HCT116 (cell line): ENCODE data around the gene GNA15. TPM values are rescaled to one million over a fixed set of nuclear protein-coding genes. Genes with fewer than 3 reads are reported as not detected.

Experiments
- ATAC-seq: fragments of 200-7000 bp; cut with Tn5 transposase; 2 replicates; pipeline ENCODE4 v1.9.1; 2020; ENCODE audit warnings: mild to moderate bottlenecking, moderate library complexity
- BruUV-seq: library from RNA; stranded (reverse); fragments of 400-500 nt; replicated peaks from 2 replicates; lab custom pipeline; 2021; lab: Mats Ljungman, UMichigan
- CTCF ChIA-PET: fragments of 300-600 bp; sonication (Branson Sonifier 250); formaldehyde crosslinking; loops from one replicate; lab custom pipeline; 2021; ENCODE audit warnings: antibody characterized with exemption; lab: Charles Lee
- POLR2A ChIA-PET: fragments of 300-600, 350-600 bp; sonication (Branson Sonifier 250); formaldehyde crosslinking; loops from one replicate; lab custom pipeline; 2021; ENCODE audit warnings: antibody characterized with exemption; lab: Charles Lee
- RAD21 ChIA-PET, 2 experiments: fragments of 300-600 bp; sonication (Branson Sonifier 250); formaldehyde crosslinking; loops; one replicate each; lab custom pipeline; 2023; ENCODE audit warnings: low total read pairs in 2 of 2; ENCODE audit not compliant: uncharacterized antibody in 2 of 2, unreplicated experiment in 2 of 2, low non-redundant PET in 1 of 2; lab: Charles Lee
- DNase-seq: peaks from one replicate; pipeline ENCODE4 v3.0.0-alpha.2; 2010; ENCODE audit warnings: low read depth, low spot score
- H2AFZ ChIP-seq: fragments of 200-600 bp; shearing (Covaris generic), sonication (generic); 2 replicates; pipeline ENCODE4 v1.6.1; 2017; ENCODE audit warnings: low read depth, mixed run types, mixed read lengths, antibody characterized with exemption, low read length; ENCODE audit not compliant: poor library complexity, severe bottlenecking
- H3K27ac ChIP-seq: 2 replicates; pipeline ENCODE4 v1.5.1; 2012; ENCODE audit warnings: low read depth, low read length
- H3K27me3 ChIP-seq: fragments of 200-600 bp; sonication (generic); 2 replicates; pipeline ENCODE4 v1.6.1; 2016; ENCODE audit warnings: mixed run types, low read length, mixed read lengths; ENCODE audit not compliant: insufficient read depth
- H3K36me3 ChIP-seq, 2 experiments: fragments of 200-500 bp in 1 of 2; fragments of 200-600 bp in 1 of 2; sonication (Bioruptor generic) in 1 of 2; sonication (generic) in 1 of 2; 2 replicates each; pipeline versions ENCODE4 v1.5.1 to v1.6.1; 2014 to 2016; ENCODE audit warnings: low read length in 2 of 2, inconsistent platforms in 1 of 2, mixed read lengths in 1 of 2, mixed run types in 1 of 2; ENCODE audit not compliant: insufficient read depth in 2 of 2, control insufficient read depth in 1 of 2
- H3K4me1 ChIP-seq, 2 experiments: fragments of 200-600 bp in 1 of 2; sonication (generic) in 1 of 2; 2 replicates each; pipeline versions ENCODE4 v1.5.1 to v1.6.1; 2012 to 2017; ENCODE audit warnings: low read length in 2 of 2, inconsistent platforms in 1 of 2, mild to moderate bottlenecking in 1 of 2, mixed read lengths in 1 of 2, mixed run types in 1 of 2, moderate library complexity in 1 of 2; ENCODE audit not compliant: insufficient read depth in 2 of 2, control insufficient read depth in 1 of 2
- H3K4me2 ChIP-seq: fragments of 200-600 bp; sonication (generic); 2 replicates; pipeline ENCODE4 v1.6.1; 2017; ENCODE audit warnings: mixed run types, low read length, mixed read lengths
- H3K4me3 ChIP-seq, 2 experiments: fragments of 200-600 bp in 1 of 2; sonication (generic) in 1 of 2; replicated peaks in 1 of 2; 2 replicates each; pipeline ENCODE4 v1.5.1; 2011 to 2016; ENCODE audit warnings: low read length in 2 of 2, control low read depth in 1 of 2, low read depth in 1 of 2, mild to moderate bottlenecking in 1 of 2, mixed read lengths in 1 of 2, mixed run types in 1 of 2
- H3K79me2 ChIP-seq: fragments of 200-600 bp; sonication (generic); 2 replicates; pipeline ENCODE4 v1.6.1; 2017; ENCODE audit warnings: mild to moderate bottlenecking, mixed run types, low read length, moderate library complexity, mixed read lengths; ENCODE audit not compliant: insufficient read depth
- H3K9ac ChIP-seq: fragments of 200-600 bp; sonication (generic); 2 replicates; pipeline ENCODE4 v1.6.1; 2016; ENCODE audit warnings: low read length, mixed read lengths
- H3K9me2 ChIP-seq: fragments of 200-600 bp; sonication (generic), shearing (Covaris generic); 2 replicates; pipeline ENCODE4 v1.6.1; 2017; ENCODE audit warnings: mixed run types, mild to moderate bottlenecking, moderate library complexity; ENCODE audit not compliant: insufficient read depth
- H3K9me3 ChIP-seq, 2 experiments: fragments of 200-500 bp in 1 of 2; fragments of 200-600 bp in 1 of 2; sonication (Bioruptor generic) in 1 of 2; sonication (generic) in 1 of 2; 2 replicates each; pipeline ENCODE4 v1.6.1; 2014 to 2017; ENCODE audit warnings: low read length in 2 of 2, mixed read lengths in 2 of 2, inconsistent platforms in 1 of 2, low read depth in 1 of 2, mild to moderate bottlenecking in 1 of 2, mixed run types in 1 of 2, moderate library complexity in 1 of 2; ENCODE audit not compliant: control insufficient read depth in 1 of 2, insufficient read depth in 1 of 2
- H4K20me1 ChIP-seq: fragments of 200-600 bp; sonication (generic), shearing (Covaris generic); 2 replicates; pipeline ENCODE4 v1.6.1; 2017; ENCODE audit warnings: mixed run types, mild to moderate bottlenecking, moderate library complexity; ENCODE audit not compliant: insufficient read depth
- CBX3 ChIP-seq: IDR thresholded peaks from 2 replicates; pipeline ENCODE4 v1.6.1; 2012; ENCODE audit warnings: low read depth
- CEBPB ChIP-seq: IDR thresholded peaks from 2 replicates; pipeline ENCODE4 v1.6.1; 2012; ENCODE audit warnings: low read depth
- EZH2phosphoT487 ChIP-seq: fragments of 200-600 bp; IDR thresholded peaks from 2 replicates; pipeline ENCODE4 v1.6.1; 2018; ENCODE audit warnings: antibody characterized with exemption, borderline replicate concordance
- FOSL1 ChIP-seq: IDR thresholded peaks from 2 replicates; pipeline ENCODE4 v1.6.1; 2012; ENCODE audit warnings: low read depth
- JUND ChIP-seq: IDR thresholded peaks from 2 replicates; pipeline ENCODE4 v1.6.1; 2012
- POLR2A ChIP-seq: IDR thresholded peaks from 2 replicates; pipeline ENCODE4 v1.7.0; 2011; ENCODE audit warnings: borderline replicate concordance; ENCODE audit not compliant: insufficient read depth, insufficient read length; ENCODE audit errors: extremely low read depth
- POLR2AphosphoS5 ChIP-seq: IDR thresholded peaks from 2 replicates; pipeline ENCODE4 v1.6.1; 2011; ENCODE audit warnings: mild to moderate bottlenecking, low read depth, low read length, moderate library complexity
- RAD21 ChIP-seq: IDR thresholded peaks from 2 replicates; pipeline ENCODE4 v1.6.1; 2012; ENCODE audit warnings: low read depth, mild to moderate bottlenecking
- SP1 ChIP-seq: IDR thresholded peaks from 2 replicates; pipeline ENCODE4 v1.6.1; 2012; ENCODE audit warnings: low read depth
- SRF ChIP-seq: IDR thresholded peaks from 2 replicates; pipeline ENCODE4 v1.6.1; 2012; ENCODE audit warnings: low read depth
- ZFX ChIP-seq: fragments of 450-650 bp; IDR thresholded peaks from 2 replicates; pipeline ENCODE4 v1.6.1; 2017
- ZNF274 ChIP-seq: fragments of 200-500 bp; sonication (Bioruptor generic); IDR thresholded peaks from 2 replicates; pipeline ENCODE4 v1.6.1; 2014; ENCODE audit warnings: mild to moderate bottlenecking, low read depth, low read length, inconsistent platforms
- intact Hi-C: fragments of 100-400 bp; cut with micrococcal nuclease; formaldehyde crosslinking; loops from 2 replicates; pipeline ENCODE4 v1.10.0; 2022
- total RNA-seq: library from RNA; stranded (reverse); gene quantifications from one replicate; pipeline ENCODE4 v1.2.1, GENCODE V29; 2021; ENCODE audit not compliant: unreplicated experiment
- TF ChIP-seq, protein P1 (sequence below): IDR thresholded peaks from 2 replicates; pipeline ENCODE4 v1.6.1; 2012
- TF ChIP-seq, protein P2 (sequence below): IDR thresholded peaks from 2 replicates; pipeline ENCODE4 v1.6.1; 2012
- TF ChIP-seq, protein P3 (sequence below), 3 experiments: fragments of 200-600 bp in 1 of 3; sonication (generic) in 1 of 3; IDR thresholded peaks in 2 of 3; conservative IDR thresholded peaks in 1 of 3; 2 replicates each; pipeline ENCODE4 v1.5.1; 2012 to 2017; ENCODE audit warnings: low read depth in 2 of 3, low read length in 2 of 3, antibody characterized with exemption in 1 of 3, borderline replicate concordance in 1 of 3, control low read depth in 1 of 3, mild to moderate bottlenecking in 1 of 3, mixed read lengths in 1 of 3, mixed run types in 1 of 3, moderate library complexity in 1 of 3; ENCODE audit not compliant: insufficient read depth in 1 of 3
- TF ChIP-seq, protein P4 (sequence below): IDR thresholded peaks from 2 replicates; pipeline ENCODE4 v1.6.1; 2012; ENCODE audit warnings: low read depth
- TF ChIP-seq, protein P5 (sequence below): IDR thresholded peaks from 2 replicates; pipeline ENCODE4 v1.6.1; 2011; ENCODE audit warnings: mild to moderate bottlenecking, low read length, moderate library complexity; ENCODE audit not compliant: insufficient replicate concordance; ENCODE audit errors: extremely low read depth

GNA15 gene
- total RNA-seq, 1 experiment from 2014 or later, result 1.5 TPM

DNA sequence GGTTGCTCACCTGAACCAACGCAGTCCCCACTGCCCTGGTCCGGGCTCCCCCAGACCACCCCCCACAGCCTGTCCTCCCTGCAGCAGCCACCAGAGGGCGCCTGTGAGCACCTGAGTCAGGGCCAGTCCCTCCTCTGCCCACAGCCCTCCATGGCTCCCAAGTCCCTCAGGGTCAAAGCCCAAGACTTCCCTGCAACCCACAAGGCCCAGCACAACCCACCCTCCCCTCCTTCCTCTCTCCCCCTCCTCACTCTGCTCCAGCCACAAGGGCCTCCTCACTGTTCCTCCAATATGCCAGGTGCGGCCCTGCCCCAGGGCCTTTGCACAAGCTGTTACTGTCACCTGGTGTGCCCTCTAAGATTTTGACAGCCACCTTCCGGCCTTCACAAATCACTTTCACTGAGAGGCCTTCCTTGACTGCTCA, 10.9 kb downstream of the GNA15 start (continued):
- peak; percentile 68 for TF ChIP-seq CBX3
- TF ChIP-seq, all 23 proteins: peak for 2

DNA sequence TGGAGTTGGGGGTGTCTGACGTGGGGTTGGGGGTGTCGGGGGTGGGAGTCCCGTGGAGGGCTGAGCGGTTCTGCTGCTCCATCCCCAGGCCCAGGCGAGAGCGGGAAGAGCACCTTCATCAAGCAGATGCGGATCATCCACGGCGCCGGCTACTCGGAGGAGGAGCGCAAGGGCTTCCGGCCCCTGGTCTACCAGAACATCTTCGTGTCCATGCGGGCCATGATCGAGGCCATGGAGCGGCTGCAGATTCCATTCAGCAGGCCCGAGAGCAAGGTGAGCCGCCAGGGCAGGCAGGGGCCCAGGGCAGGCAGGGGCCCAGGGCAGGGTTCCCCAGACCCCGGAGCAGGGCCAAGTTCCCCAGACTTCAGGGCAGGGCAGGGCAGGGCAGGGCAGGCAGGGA, 12.7 kb downstream of the GNA15 start:
- no peak overlapping the region for H3K27ac ChIP-seq
- RAD21 ChIA-PET, result no interaction called here
- ATAC-seq, result no peak
- no peak overlapping the region for H2AFZ ChIP-seq
- no peaks in the 10 kb centered on the region for H3K27me3 ChIP-seq
- no peaks in the 10 kb centered on the region for H3K9me3 ChIP-seq
- BruUV-seq, result no TSS peak
- no peak overlapping the region for H3K4me3 ChIP-seq
- H4K20me1 ChIP-seq, result no peaks in the 10 kb centered on the region
- POLR2A ChIA-PET, result no interaction called here
- CTCF ChIA-PET, result no interaction called here
- no peaks in the 10 kb centered on the region for H3K4me1 ChIP-seq
- no peaks in the 10 kb centered on the region for H3K36me3 ChIP-seq
- DNase-seq, result no peak
- TF ChIP-seq FOSL1 (no peak), POLR2A (no peak), ZFX (no peak), EZH2phosphoT487 (no peak), RAD21 (no peak), CBX3 (no peak), ZNF274 (no peak), JUND (no peak), CEBPB (no peak), POLR2AphosphoS5 (no peak), SP1 (no peak), SRF (no peak)
- TF ChIP-seq, protein P1, sequence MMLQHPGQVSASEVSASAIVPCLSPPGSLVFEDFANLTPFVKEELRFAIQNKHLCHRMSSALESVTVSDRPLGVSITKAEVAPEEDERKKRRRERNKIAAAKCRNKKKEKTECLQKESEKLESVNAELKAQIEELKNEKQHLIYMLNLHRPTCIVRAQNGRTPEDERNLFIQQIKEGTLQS, result no peak
- TF ChIP-seq, protein P2, sequence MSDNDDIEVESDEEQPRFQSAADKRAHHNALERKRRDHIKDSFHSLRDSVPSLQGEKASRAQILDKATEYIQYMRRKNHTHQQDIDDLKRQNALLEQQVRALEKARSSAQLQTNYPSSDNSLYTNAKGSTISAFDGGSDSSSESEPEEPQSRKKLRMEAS, result no peak
- TF ChIP-seq, protein P3, sequence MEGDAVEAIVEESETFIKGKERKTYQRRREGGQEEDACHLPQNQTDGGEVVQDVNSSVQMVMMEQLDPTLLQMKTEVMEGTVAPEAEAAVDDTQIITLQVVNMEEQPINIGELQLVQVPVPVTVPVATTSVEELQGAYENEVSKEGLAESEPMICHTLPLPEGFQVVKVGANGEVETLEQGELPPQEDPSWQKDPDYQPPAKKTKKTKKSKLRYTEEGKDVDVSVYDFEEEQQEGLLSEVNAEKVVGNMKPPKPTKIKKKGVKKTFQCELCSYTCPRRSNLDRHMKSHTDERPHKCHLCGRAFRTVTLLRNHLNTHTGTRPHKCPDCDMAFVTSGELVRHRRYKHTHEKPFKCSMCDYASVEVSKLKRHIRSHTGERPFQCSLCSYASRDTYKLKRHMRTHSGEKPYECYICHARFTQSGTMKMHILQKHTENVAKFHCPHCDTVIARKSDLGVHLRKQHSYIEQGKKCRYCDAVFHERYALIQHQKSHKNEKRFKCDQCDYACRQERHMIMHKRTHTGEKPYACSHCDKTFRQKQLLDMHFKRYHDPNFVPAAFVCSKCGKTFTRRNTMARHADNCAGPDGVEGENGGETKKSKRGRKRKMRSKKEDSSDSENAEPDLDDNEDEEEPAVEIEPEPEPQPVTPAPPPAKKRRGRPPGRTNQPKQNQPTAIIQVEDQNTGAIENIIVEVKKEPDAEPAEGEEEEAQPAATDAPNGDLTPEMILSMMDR (IDR thresholded peaks at IDR 0.05 in 2 of 3, conservative IDR thresholded peaks at IDR 0.05 in 1 of 3; ENCODE audit: borderline replicate concordance in 1 of 3, insufficient read depth in 1 of 3, low read depth in 2 of 3, low read length in 2 of 3), result no peak
- TF ChIP-seq, protein P4, sequence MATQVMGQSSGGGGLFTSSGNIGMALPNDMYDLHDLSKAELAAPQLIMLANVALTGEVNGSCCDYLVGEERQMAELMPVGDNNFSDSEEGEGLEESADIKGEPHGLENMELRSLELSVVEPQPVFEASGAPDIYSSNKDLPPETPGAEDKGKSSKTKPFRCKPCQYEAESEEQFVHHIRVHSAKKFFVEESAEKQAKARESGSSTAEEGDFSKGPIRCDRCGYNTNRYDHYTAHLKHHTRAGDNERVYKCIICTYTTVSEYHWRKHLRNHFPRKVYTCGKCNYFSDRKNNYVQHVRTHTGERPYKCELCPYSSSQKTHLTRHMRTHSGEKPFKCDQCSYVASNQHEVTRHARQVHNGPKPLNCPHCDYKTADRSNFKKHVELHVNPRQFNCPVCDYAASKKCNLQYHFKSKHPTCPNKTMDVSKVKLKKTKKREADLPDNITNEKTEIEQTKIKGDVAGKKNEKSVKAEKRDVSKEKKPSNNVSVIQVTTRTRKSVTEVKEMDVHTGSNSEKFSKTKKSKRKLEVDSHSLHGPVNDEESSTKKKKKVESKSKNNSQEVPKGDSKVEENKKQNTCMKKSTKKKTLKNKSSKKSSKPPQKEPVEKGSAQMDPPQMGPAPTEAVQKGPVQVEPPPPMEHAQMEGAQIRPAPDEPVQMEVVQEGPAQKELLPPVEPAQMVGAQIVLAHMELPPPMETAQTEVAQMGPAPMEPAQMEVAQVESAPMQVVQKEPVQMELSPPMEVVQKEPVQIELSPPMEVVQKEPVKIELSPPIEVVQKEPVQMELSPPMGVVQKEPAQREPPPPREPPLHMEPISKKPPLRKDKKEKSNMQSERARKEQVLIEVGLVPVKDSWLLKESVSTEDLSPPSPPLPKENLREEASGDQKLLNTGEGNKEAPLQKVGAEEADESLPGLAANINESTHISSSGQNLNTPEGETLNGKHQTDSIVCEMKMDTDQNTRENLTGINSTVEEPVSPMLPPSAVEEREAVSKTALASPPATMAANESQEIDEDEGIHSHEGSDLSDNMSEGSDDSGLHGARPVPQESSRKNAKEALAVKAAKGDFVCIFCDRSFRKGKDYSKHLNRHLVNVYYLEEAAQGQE, result no peak
- TF ChIP-seq, protein P5, sequence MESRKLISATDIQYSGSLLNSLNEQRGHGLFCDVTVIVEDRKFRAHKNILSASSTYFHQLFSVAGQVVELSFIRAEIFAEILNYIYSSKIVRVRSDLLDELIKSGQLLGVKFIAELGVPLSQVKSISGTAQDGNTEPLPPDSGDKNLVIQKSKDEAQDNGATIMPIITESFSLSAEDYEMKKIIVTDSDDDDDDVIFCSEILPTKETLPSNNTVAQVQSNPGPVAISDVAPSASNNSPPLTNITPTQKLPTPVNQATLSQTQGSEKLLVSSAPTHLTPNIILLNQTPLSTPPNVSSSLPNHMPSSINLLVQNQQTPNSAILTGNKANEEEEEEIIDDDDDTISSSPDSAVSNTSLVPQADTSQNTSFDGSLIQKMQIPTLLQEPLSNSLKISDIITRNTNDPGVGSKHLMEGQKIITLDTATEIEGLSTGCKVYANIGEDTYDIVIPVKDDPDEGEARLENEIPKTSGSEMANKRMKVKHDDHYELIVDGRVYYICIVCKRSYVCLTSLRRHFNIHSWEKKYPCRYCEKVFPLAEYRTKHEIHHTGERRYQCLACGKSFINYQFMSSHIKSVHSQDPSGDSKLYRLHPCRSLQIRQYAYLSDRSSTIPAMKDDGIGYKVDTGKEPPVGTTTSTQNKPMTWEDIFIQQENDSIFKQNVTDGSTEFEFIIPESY, result no peak
- intact Hi-C loops, result no loop called here
- H3K4me2 ChIP-seq, result no peak overlapping the region
- H3K9me2 ChIP-seq, result no peaks in the 10 kb centered on the region
- H3K79me2 ChIP-seq, result no peaks in the 10 kb centered on the region
- no peak overlapping the region for H3K9ac ChIP-seq
